ENCODE data around the gene UBE2D4. TPM values are rescaled to one million over a fixed set of nuclear protein-coding genes. Genes with fewer than 3 reads are reported as not detected.
"Not testable (repeated sequence)": the region's sequence is repeated elsewhere in the genome, so short reads cannot be mapped to it uniquely, and the experiment has no call there.

UBE2D4 gene
- total RNA-seq, 4 donors from 2014 or later = 12.9 to 18.2 (median 15.1) TPM

- no peak for TF ChIP-seq EP300 (IDR thresholded peaks at IDR 0.05)
- Histone ChIP-seq H3K4me3 (no peak overlapping the region), H3K27ac (no peak overlapping the region), H3K36me3 (no peaks in the 10 kb centered on the region), H3K27me3 (no peaks in the 10 kb centered on the region), H3K9me3 (no peaks in the 10 kb centered on the region), H3K4me1 (no peaks in the 10 kb centered on the region)
- 80 to 94% methylated on average over 1 of the region's 1 CpG for WGBS, 2 donors
- DNase-seq (ENCODE audit: low spot score in 2 of 2) = no peak
These were observed 51.3 kb downstream of the UBE2D4 start for GRCh38 chr7:43977525-43977924.

DNA sequence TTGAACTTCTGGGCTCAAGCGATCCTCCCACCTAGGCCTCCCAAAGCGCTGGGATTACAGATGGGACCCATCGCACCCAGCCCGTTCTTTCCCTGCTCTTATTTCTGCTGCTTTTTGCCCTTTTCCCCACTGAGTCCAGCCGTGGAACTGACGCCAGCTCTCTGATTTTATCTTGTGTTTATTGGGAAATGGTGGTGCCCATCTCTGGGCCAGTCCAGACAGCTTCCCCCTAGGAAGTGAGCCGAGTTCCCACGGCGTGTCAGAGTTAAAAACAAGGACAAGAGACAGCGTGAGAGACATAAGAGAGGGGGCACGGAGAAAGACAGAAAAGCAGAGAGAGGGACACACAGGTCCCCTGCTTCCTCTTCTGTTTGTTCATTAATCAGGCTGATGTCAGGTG, 51.9 kb downstream of the UBE2D4 start:
- H3K36me3 ChIP-seq; H3K27ac ChIP-seq; DNase-seq (ENCODE audit: low spot score in 2 of 2); H3K4me1 ChIP-seq; H3K9me3 ChIP-seq; H3K27me3 ChIP-seq; H3K4me3 ChIP-seq: not testable (repeated sequence)
- 87 to 92% methylated on average over 11 of the region's 11 CpGs for WGBS, 2 donors

DNA sequence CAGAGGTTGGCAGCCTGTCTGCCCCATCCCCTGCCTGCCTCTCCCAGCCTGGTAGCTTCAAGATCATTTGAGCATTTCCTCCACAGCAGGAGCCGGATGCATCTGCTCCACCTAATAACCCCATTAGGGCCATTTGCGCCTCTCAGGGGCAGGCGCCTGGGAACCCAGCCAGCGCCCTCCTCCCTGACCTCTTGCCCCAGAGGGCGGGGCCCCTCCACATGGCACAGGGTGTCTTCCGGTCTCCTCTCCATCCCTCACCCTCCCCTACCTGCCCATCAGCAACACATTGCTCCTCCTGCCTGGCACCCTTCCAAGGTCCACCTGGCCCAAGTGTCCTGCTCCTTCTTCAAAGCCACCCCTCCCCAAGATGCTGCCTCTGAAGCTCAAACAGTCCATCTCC, 56.6 kb downstream of the UBE2D4 start:
- H3K27ac ChIP-seq; H3K4me3 ChIP-seq; DNase-seq (ENCODE audit: low spot score in 2 of 2); H3K9me3 ChIP-seq; H3K36me3 ChIP-seq; H3K27me3 ChIP-seq; H3K4me1 ChIP-seq: not testable (repeated sequence)
- WGBS, 2 donors = no CpG with 5 or more reads among the region's 6 CpGs

- not testable (repeated sequence) for H3K4me3 ChIP-seq; H3K9me3 ChIP-seq; H3K4me1 ChIP-seq; DNase-seq (ENCODE audit: low spot score in 2 of 2); H3K27ac ChIP-seq; H3K36me3 ChIP-seq; H3K27me3 ChIP-seq
- 75 to 87% methylated on average over 1 of the region's 2 CpGs for WGBS, 2 donors
These were observed 57.5 kb downstream of the UBE2D4 start for GRCh38 chr7:43983736-43984135.

DNA sequence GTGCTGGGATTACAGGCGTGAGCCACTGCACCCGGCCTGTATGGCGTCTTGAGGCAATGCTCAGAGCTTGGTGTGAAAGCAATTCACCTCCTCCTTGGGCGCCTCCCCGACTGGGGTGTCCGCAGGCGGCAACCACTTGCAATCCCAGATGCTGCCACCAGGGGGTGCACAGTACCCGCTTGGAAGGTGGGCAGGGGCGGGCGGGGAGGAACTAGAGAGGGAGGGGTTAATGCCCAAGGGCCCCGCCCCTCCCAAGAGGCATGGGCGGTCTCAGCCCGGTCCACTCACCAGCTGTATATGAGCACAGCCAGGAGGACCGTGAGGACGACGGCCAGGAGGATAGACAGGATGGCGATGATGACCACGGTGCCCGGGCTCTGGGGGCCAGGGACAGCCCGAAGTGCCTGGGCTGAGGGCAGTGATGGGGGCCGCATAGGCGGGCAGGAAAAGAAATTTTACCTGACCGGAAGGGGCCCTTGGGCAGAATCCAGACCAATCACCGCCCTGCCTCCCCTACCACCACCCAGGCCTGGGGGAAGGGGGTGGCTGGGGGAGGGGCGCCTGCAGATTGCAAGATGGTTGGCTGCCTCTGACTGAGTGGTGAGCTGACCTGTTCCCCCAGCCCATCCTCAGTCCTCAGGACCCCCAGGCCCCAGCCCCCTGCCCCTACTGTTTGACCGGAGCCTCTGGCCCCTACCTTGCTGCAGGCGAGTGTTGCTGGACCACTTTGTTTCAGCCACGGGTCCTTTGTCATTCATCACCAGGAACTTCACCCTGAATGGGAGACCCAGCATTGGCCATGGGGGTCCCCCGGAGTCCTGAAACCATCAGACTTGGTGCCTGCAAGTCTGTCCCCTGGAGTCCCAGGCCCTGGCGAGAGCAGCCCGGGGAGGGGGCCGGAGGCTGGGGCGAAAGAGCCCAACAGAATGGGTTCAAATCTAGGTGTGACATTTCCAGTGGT, 59.9 kb downstream of the UBE2D4 start:
- not testable (repeated sequence) for H3K4me1 ChIP-seq, H3K27me3 ChIP-seq, H3K36me3 ChIP-seq, H3K9me3 ChIP-seq
- TF ChIP-seq, protein P1, sequence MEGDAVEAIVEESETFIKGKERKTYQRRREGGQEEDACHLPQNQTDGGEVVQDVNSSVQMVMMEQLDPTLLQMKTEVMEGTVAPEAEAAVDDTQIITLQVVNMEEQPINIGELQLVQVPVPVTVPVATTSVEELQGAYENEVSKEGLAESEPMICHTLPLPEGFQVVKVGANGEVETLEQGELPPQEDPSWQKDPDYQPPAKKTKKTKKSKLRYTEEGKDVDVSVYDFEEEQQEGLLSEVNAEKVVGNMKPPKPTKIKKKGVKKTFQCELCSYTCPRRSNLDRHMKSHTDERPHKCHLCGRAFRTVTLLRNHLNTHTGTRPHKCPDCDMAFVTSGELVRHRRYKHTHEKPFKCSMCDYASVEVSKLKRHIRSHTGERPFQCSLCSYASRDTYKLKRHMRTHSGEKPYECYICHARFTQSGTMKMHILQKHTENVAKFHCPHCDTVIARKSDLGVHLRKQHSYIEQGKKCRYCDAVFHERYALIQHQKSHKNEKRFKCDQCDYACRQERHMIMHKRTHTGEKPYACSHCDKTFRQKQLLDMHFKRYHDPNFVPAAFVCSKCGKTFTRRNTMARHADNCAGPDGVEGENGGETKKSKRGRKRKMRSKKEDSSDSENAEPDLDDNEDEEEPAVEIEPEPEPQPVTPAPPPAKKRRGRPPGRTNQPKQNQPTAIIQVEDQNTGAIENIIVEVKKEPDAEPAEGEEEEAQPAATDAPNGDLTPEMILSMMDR (IDR thresholded peaks at IDR 0.05) = peak in 4 of 5 experiments; percentile 41 to 88 (median 61)
- H3K27ac ChIP-seq = peak overlapping the region in 2 of 4 donors; percentile 28 to 56
- WGBS, 2 donors = 33% methylated on average over 3 to 19 of the region's 33 CpGs
- H3K4me3 ChIP-seq = peak overlapping the region in 1 of 4 donors; percentile 26
- peak in 1 of 2 donors; percentile 5 for DNase-seq (ENCODE audit: low spot score in 2 of 2)

- H3K27ac ChIP-seq; H3K36me3 ChIP-seq; DNase-seq (ENCODE audit: low spot score in 2 of 2); H3K27me3 ChIP-seq; H3K9me3 ChIP-seq; H3K4me3 ChIP-seq; H3K4me1 ChIP-seq: not testable (repeated sequence)
- 73 to 94% methylated on average over 3 to 9 of the region's 9 CpGs for WGBS, 2 donors
These were observed 61.2 kb downstream of the UBE2D4 start for GRCh38 chr7:43987476-43987875.

GRCh38 chr7:43990011-43990585, 63.9 kb downstream of the UBE2D4 start:
- not testable (repeated sequence) for H3K27ac ChIP-seq; H3K27me3 ChIP-seq; DNase-seq (ENCODE audit: low spot score in 2 of 2); H3K9me3 ChIP-seq; H3K4me1 ChIP-seq; H3K4me3 ChIP-seq
- 78 to 84% methylated on average over 9 to 12 of the region's 12 CpGs for WGBS, 2 donors
- peaks cover 0 to 15% (median 0%) of the 10 kb centered on the region in 3 donors for H3K36me3 ChIP-seq

- not testable (repeated sequence) for H3K9me3 ChIP-seq; DNase-seq (ENCODE audit: low spot score in 2 of 2); H3K27me3 ChIP-seq; H3K27ac ChIP-seq; H3K4me3 ChIP-seq; H3K4me1 ChIP-seq
- H3K36me3 ChIP-seq = peaks cover 0 to 15% (median 0%) of the 10 kb centered on the region in 3 donors
- 92 to 100% methylated on average over 1 of the region's 1 CpG for WGBS, 2 donors
These were observed 64.6 kb downstream of the UBE2D4 start for GRCh38 chr7:43990829-43991228.

DNA sequence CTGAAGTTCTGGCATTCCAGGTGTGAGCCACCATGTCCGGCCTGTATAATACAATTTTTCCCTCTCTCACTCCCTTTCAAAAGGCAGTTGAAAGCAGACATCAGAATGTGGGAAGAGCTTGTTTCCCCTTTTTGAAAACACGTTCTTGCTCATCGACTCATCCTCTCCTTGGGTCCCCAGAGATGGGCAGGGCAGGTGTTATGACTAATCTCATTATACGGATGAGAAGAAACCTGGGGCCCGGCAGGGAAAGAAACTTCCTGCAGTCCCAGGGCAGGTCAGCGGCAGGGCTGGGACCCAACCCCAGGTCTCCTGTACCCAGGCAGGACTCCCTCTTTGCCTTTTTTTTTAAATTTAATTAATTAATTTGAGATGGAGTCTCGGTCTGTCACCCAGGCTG, 66.7 kb downstream of the UBE2D4 start:
- not testable (repeated sequence) for H3K9me3 ChIP-seq; H3K4me1 ChIP-seq; H3K4me3 ChIP-seq; H3K27me3 ChIP-seq; DNase-seq (ENCODE audit: low spot score in 2 of 2); H3K27ac ChIP-seq
- peaks cover 0 to 11% (median 0%) of the 10 kb centered on the region in 3 donors for H3K36me3 ChIP-seq
- 68 to 75% methylated on average over 7 of the region's 7 CpGs for whole genome bisulfite sequencing, 2 donors

- peaks cover 0 to 11% (median 0%) of the 10 kb centered on the region in 3 donors for H3K36me3 ChIP-seq
- H3K27ac ChIP-seq; H3K27me3 ChIP-seq; H3K9me3 ChIP-seq; H3K4me1 ChIP-seq; H3K4me3 ChIP-seq; DNase-seq (ENCODE audit: low spot score in 2 of 2): not testable (repeated sequence)
- 98 to 100% methylated on average over 4 to 5 of the region's 6 CpGs for WGBS, 2 donors
These were observed 68.4 kb downstream of the UBE2D4 start for GRCh38 chr7:43994681-43995080.

GRCh38 chr7:43997532-43997931, 71.3 kb downstream of the UBE2D4 start, which contains the start of gene SPDYE1:
SPDYE1 (plus strand) TSS chr7:43997897; CDS start chr7:43999950, 2,053 bp downstream.
- 89 to 96% methylated on average over 3 of the region's 3 CpGs for WGBS, 2 donors
- not testable (repeated sequence) for H3K27me3 ChIP-seq; H3K9me3 ChIP-seq; H3K36me3 ChIP-seq; DNase-seq (ENCODE audit: low spot score in 2 of 2); H3K27ac ChIP-seq; H3K4me3 ChIP-seq; H3K4me1 ChIP-seq

Measured in tibial nerve (tissue), 4 donors.